DND-41 (cell line): ENCODE data around the gene RNF145.

ENCODE experiments used
- CTCF ChIP-seq: IDR thresholded peaks from 2 replicates; pipeline ENCODE4 v1.5.1; 2012; ENCODE audit warnings: borderline replicate concordance, low read length, moderate library complexity, mild to moderate bottlenecking; ENCODE audit not compliant: poor library complexity, severe bottlenecking; ENCODE audit errors: extremely low read depth
- EZH2 ChIP-seq: IDR thresholded peaks from 3 replicates; pipeline ENCODE4 v1.6.1; 2012; ENCODE audit warnings: borderline replicate concordance, low read depth, mild to moderate bottlenecking, moderate library complexity, low read length, inconsistent platforms; ENCODE audit not compliant: severe bottlenecking

GRCh38 chr5:159128070-159128541 lies 81.2 kb downstream of the RNF145 start:
- TF ChIP-seq CTCF (no peak), EZH2 (no peak)
